ENCODE results near the gene ZNF518A.

Gene ZNF518A

GRCh38 chr10:96129387-96130325 is at the start of gene ZNF518A:
Gene ZNF518A (plus strand): TSS chr10:96130297. CDS start chr10:96156323, 26,026 bp downstream.
- DNase-seq (peak; percentile 85), ATAC-seq (peak; percentile 86)

GRCh38 chr10:96082153-96082552 is 47.9 kb upstream of the ZNF518A start:
- no peak for DNase-seq
- ATAC-seq = no peak

GRCh38 chr10:96082748-96083147 is 47.3 kb upstream of the ZNF518A start:
- ATAC-seq = no peak
- DNase-seq = no peak

GRCh38 chr10:96089116-96089515 is 41.0 kb upstream of the ZNF518A start:
- DNase-seq (no peak), ATAC-seq (no peak)

- DNase-seq = peak; percentile 92
- peak; percentile 94 for ATAC-seq
These were observed 40.2 kb upstream of the ZNF518A start for GRCh38 chr10:96089670-96090462.

- ATAC-seq = no peak
- no peak for DNase-seq
These were observed 39.7 kb upstream of the ZNF518A start for GRCh38 chr10:96090463-96090800.

GRCh38 chr10:96092999-96093767 is 36.9 kb upstream of the ZNF518A start:
- no peak for DNase-seq
- ATAC-seq = no peak

- no peak for ATAC-seq
- DNase-seq = no peak
These were observed 36.1 kb upstream of the ZNF518A start for GRCh38 chr10:96093948-96094347.

- DNase-seq = no peak
- ATAC-seq = no peak
These were observed 33.1 kb upstream of the ZNF518A start for GRCh38 chr10:96096958-96097357.

- no peak for ATAC-seq
- DNase-seq = no peak
These were observed 32.2 kb upstream of the ZNF518A start for GRCh38 chr10:96097865-96098264.

- DNase-seq = no peak
- no peak for ATAC-seq
These were observed 22.5 kb upstream of the ZNF518A start for GRCh38 chr10:96107623-96108038.

- DNase-seq = no peak
These were observed 17.6 kb upstream of the ZNF518A start for GRCh38 chr10:96112531-96112930.

GRCh38 chr10:96118604-96119450 is 11.3 kb upstream of the ZNF518A start:
- ATAC-seq (no peak), DNase-seq (no peak)

More at GRCh38 chr10:96112531-96112930, 17.6 kb upstream of the ZNF518A start:
- no peak for ATAC-seq

- DNase-seq (no peak), ATAC-seq (no peak)
These were observed 7.3 kb upstream of the ZNF518A start for GRCh38 chr10:96122824-96123223.

- no peak for ATAC-seq
- no peak for DNase-seq
These were observed 5.6 kb upstream of the ZNF518A start for GRCh38 chr10:96124230-96125141.

- no peak for DNase-seq
- ATAC-seq = no peak
These were observed 5.0 kb upstream of the ZNF518A start for GRCh38 chr10:96125142-96125515.

GRCh38 chr10:96130326-96130995 is 364 bp downstream of the ZNF518A start:
- peak; percentile 76 for ATAC-seq
- peak; percentile 77 for DNase-seq

- ATAC-seq (no peak), DNase-seq (no peak)
These were observed 1.5 kb downstream of the ZNF518A start for GRCh38 chr10:96131621-96132020.

GRCh38 chr10:96133135-96133534 is 3.0 kb downstream of the ZNF518A start:
- no peak for DNase-seq
- no peak for ATAC-seq

- no peak for ATAC-seq
These were observed 6.7 kb downstream of the ZNF518A start for GRCh38 chr10:96136810-96137209.

More at GRCh38 chr10:96136810-96137209, 6.7 kb downstream of the ZNF518A start:
- DNase-seq = no peak

Measured in stimulated activated naive CD8-positive, alpha-beta T cell treated with anti-CD3 and anti-CD28 coated beads, Interleukin-15, Interleukin-2, amounts not matched to agents 100 U/mL and 50 U/mL, for 24 hours (primary cell).